ENCODE results near the gene GATAD2A. TPM values are rescaled to one million over a fixed set of nuclear protein-coding genes. Genes with fewer than 3 reads are reported as not detected.

The GATAD2A gene
- polyA plus RNA-seq, 1 donor (not counting 4 experiments of a cell fraction or from before 2014, with no cell fraction given) = 28.4 TPM

GRCh38 chr19:19464339-19465098, 59.0 kb downstream of the GATAD2A start:
- Histone ChIP-seq H3K4me2 (ENCODE audit: control insufficient read depth, extremely low read depth, insufficient read depth, low read depth, low read length) (peak overlapping the region; percentile 74), H3K27ac (ENCODE audit: control insufficient read depth, insufficient read depth, low read length) (peak overlapping the region; percentile 63), H4K20me1 (ENCODE audit: control insufficient read depth, extremely low read depth, insufficient read depth, low read length) (peaks cover 16% of the 10 kb centered on the region), H3K9me3 (ENCODE audit: control insufficient read depth, low read depth, low read length) (peaks cover 2% of the 10 kb centered on the region), H3K79me2 (ENCODE audit: control insufficient read depth, insufficient read depth, low read length) (peaks cover 83% of the 10 kb centered on the region), H3K36me3 (ENCODE audit: control insufficient read depth in 2 of 2, extremely low read depth in 1 of 2, insufficient read depth in 2 of 2, low read length in 2 of 2) (peaks cover 18 to 30% of the 10 kb centered on the region in 2 experiments), H3K4me3 (ENCODE audit: control insufficient read depth in 2 of 3, extremely low read depth in 1 of 3, insufficient read depth in 2 of 3, low read depth in 1 of 3, low read length in 3 of 3) (no peak overlapping the region), H2AFZ (ENCODE audit: control insufficient read depth, low read length) (no peak overlapping the region), H3K4me1 (ENCODE audit: control insufficient read depth, extremely low read depth, insufficient read depth, low read length) (peaks cover 52% of the 10 kb centered on the region), H3K9ac (ENCODE audit: control insufficient read depth, extremely low read depth, insufficient read depth, low read length) (peak overlapping the region; percentile 63), H3K9me1 (ENCODE audit: control insufficient read depth, extremely low read depth, insufficient read depth, low read length) (peaks cover 13% of the 10 kb centered on the region), H3K27me3 (ENCODE audit: control insufficient read depth, extremely low read depth, insufficient read depth, low read length) (no peaks in the 10 kb centered on the region)
- DNase-seq (ENCODE audit: low read depth, low spot score) (no peak), FAIRE-seq (peak; percentile 63)
- dilution Hi-C loops (cut with MboI; ENCODE audit: extremely low pct_ligation_motif_present, low sequenced_read_pairs) = no loop called here
- TF ChIP-seq EZH2 (IDR thresholded peaks at IDR 0.05; ENCODE audit: low read length) (no peak), CTCF (optimal IDR thresholded peaks at IDR 0.05 in 1 of 3, IDR thresholded peaks at IDR 0.05 in 1 of 3, conservative IDR thresholded peaks at IDR 0.05 in 1 of 3; ENCODE audit: extremely low read depth in 1 of 3, insufficient read depth in 2 of 3, low read length in 3 of 3) (no peak)

GRCh38 chr19:19465436-19466070, 60.1 kb downstream of the GATAD2A start:
- Histone ChIP-seq H4K20me1 (ENCODE audit: control insufficient read depth, extremely low read depth, insufficient read depth, low read length) (peaks cover 12% of the 10 kb centered on the region), H3K4me2 (ENCODE audit: control insufficient read depth, extremely low read depth, insufficient read depth, low read depth, low read length) (no peak overlapping the region), H3K9ac (ENCODE audit: control insufficient read depth, extremely low read depth, insufficient read depth, low read length) (no peak overlapping the region), H3K36me3 (ENCODE audit: control insufficient read depth in 2 of 2, extremely low read depth in 1 of 2, insufficient read depth in 2 of 2, low read length in 2 of 2) (peaks cover 18 to 30% of the 10 kb centered on the region in 2 experiments), H3K4me3 (ENCODE audit: control insufficient read depth in 2 of 3, extremely low read depth in 1 of 3, insufficient read depth in 2 of 3, low read depth in 1 of 3, low read length in 3 of 3) (no peak overlapping the region), H3K9me3 (ENCODE audit: control insufficient read depth, low read depth, low read length) (peaks cover 2% of the 10 kb centered on the region), H3K4me1 (ENCODE audit: control insufficient read depth, extremely low read depth, insufficient read depth, low read length) (peaks cover 42% of the 10 kb centered on the region), H3K27ac (ENCODE audit: control insufficient read depth, insufficient read depth, low read length) (no peak overlapping the region), H3K79me2 (ENCODE audit: control insufficient read depth, insufficient read depth, low read length) (peaks cover 77% of the 10 kb centered on the region), H3K27me3 (ENCODE audit: control insufficient read depth, extremely low read depth, insufficient read depth, low read length) (no peaks in the 10 kb centered on the region), H2AFZ (ENCODE audit: control insufficient read depth, low read length) (no peak overlapping the region), H3K9me1 (ENCODE audit: control insufficient read depth, extremely low read depth, insufficient read depth, low read length) (peaks cover 13% of the 10 kb centered on the region)
- dilution Hi-C loops (cut with MboI; ENCODE audit: extremely low pct_ligation_motif_present, low sequenced_read_pairs) = no loop called here
- TF ChIP-seq CTCF (optimal IDR thresholded peaks at IDR 0.05 in 1 of 3, IDR thresholded peaks at IDR 0.05 in 1 of 3, conservative IDR thresholded peaks at IDR 0.05 in 1 of 3; ENCODE audit: extremely low read depth in 1 of 3, insufficient read depth in 2 of 3, low read length in 3 of 3) (no peak), EZH2 (IDR thresholded peaks at IDR 0.05; ENCODE audit: low read length) (no peak)
- FAIRE-seq (no peak), DNase-seq (ENCODE audit: low read depth, low spot score) (no peak)
